K562 (cell line): ENCODE results near the gene CRYBA1. TPM values are rescaled to one million over a fixed set of nuclear protein-coding genes. Genes with fewer than 3 reads are reported as not detected.

Source experiments
- BRD9 ChIP-seq: fragments of 450-650 bp; IDR thresholded peaks from 2 replicates; pipeline ENCODE4 v1.6.1; 2018; ENCODE audit warnings: low read depth; ENCODE audit not compliant: partially characterized antibody
- CEBPB ChIP-seq: fragments of 450-650 bp; IDR thresholded peaks from 2 replicates; pipeline ENCODE4 v1.6.1; 2016; ENCODE audit warnings: missing genetic modification characterization, missing compliant biosample characterization
- HNRNPK ChIP-seq: fragments of 200-400 bp; formaldehyde crosslinking; IDR thresholded peaks from one replicate; pipeline ENCODE4 v1.6.1; 2018; ENCODE audit warnings: mild to moderate bottlenecking, low read depth, low read length; ENCODE audit not compliant: poor library complexity, severe bottlenecking
- KAT8 ChIP-seq: fragments of 450-650 bp; IDR thresholded peaks from 2 replicates; pipeline ENCODE4 v1.6.1; 2016; ENCODE audit warnings: low read depth, mild to moderate bottlenecking
- NCOA1 ChIP-seq: fragments of 450-650 bp; IDR thresholded peaks from 2 replicates; pipeline ENCODE4 v1.6.1; 2016; ENCODE audit warnings: low read depth
- ZC3H11A ChIP-seq: IDR thresholded peaks from 2 replicates; pipeline ENCODE4 v1.6.1; 2012; ENCODE audit warnings: low read depth, low read length, improper control_type of control experiment
- ZNF408 ChIP-seq: fragments of 250-450 bp; sonication (Bioruptor Pico); IDR thresholded peaks from 2 replicates; pipeline ENCODE4 v1.4.0; 2020; ENCODE audit warnings: low read depth, mild to moderate bottlenecking, moderate library complexity
- ZNF609 ChIP-seq: sonication (generic); formaldehyde crosslinking; IDR thresholded peaks from 2 replicates; pipeline ENCODE4 v1.8.1; 2023; ENCODE audit warnings: missing genetic modification reagents, mild to moderate bottlenecking, borderline replicate concordance
- ZNF764 ChIP-seq: fragments of 250-450 bp; sonication (Bioruptor Pico); IDR thresholded peaks from 2 replicates; pipeline ENCODE4 v1.4.0; 2020; ENCODE audit warnings: low read depth, mild to moderate bottlenecking, moderate library complexity
- polyA plus RNA-seq, 8 experiments: library from polyadenylated mRNA; depleted of rRNA in 4 of 8; stranded (reverse) in 5 of 8; unstranded in 3 of 8; fragments of >200 nt; fragmentation: Nextera tagmentation in 2 of 8; fragmentation: Illumina TruSeq in 1 of 8; extraction: Ambion mirVana in 2 of 8; extraction: Trizol in 1 of 8; gene quantifications; 2 replicates each; pipeline versions ENCODE4 v1.2.1 to v1.2.3, GENCODE V29; 2011 to 2014; ENCODE audit warnings: inconsistent platforms in 1 of 8, missing spikeins in 1 of 8
- total RNA-seq, 7 experiments: library from RNA; depleted of rRNA in 6 of 7; stranded (reverse); fragments of >200 nt in 6 of 7; fragmentation: Illumina TruSeq in 2 of 7; extraction: Trizol in 2 of 7; gene quantifications; 2 replicates each; pipeline versions ENCODE4 v1.2.1 to v1.2.3, GENCODE V29; 2011 to 2021; ENCODE audit warnings: low replicate concordance in 1 of 7
- TF ChIP-seq, protein P1 (sequence below): fragments of 450-650 bp; IDR thresholded peaks from 2 replicates; pipeline ENCODE4 v1.6.1; 2017; ENCODE audit warnings: antibody characterized with exemption
- TF ChIP-seq, protein P2 (sequence below), 2 experiments: fragments of 450-650 bp in 1 of 2; sonication (generic) in 1 of 2; formaldehyde crosslinking in 1 of 2; IDR thresholded peaks in 1 of 2; conservative IDR thresholded peaks in 1 of 2; 2 replicates each; pipeline versions ENCODE4 v1.6.1 to v1.8.1; 2016 to 2023; ENCODE audit warnings: mild to moderate bottlenecking in 2 of 2, moderate library complexity in 2 of 2, inconsistent platforms in 1 of 2, missing genetic modification reagents in 1 of 2
- TF ChIP-seq, protein P3 (sequence below): fragments of 250-450 bp; sonication (Bioruptor Pico); IDR thresholded peaks from 2 replicates; pipeline ENCODE4 v1.4.0; 2020

Gene CRYBA1
- total and polyA plus RNA-seq, 9 of the 15 experiments (the other 6 are each of a cell fraction or from before 2014, with no cell fraction given) = not detected

GRCh38 chr17:29240968-29241963 is 5.4 kb upstream of the CRYBA1 start (continued):
- TF ChIP-seq ZNF609 (CRISPR knock-in tag) (no peak), CEBPB (peak; percentile 85), ZNF408 (CRISPR knock-in tag) (no peak), ZC3H11A (no peak), ZNF764 (CRISPR knock-in tag) (no peak), NCOA1 (no peak), BRD9 (no peak), KAT8 (no peak), HNRNPK (no peak)
- TF ChIP-seq, protein P1, sequence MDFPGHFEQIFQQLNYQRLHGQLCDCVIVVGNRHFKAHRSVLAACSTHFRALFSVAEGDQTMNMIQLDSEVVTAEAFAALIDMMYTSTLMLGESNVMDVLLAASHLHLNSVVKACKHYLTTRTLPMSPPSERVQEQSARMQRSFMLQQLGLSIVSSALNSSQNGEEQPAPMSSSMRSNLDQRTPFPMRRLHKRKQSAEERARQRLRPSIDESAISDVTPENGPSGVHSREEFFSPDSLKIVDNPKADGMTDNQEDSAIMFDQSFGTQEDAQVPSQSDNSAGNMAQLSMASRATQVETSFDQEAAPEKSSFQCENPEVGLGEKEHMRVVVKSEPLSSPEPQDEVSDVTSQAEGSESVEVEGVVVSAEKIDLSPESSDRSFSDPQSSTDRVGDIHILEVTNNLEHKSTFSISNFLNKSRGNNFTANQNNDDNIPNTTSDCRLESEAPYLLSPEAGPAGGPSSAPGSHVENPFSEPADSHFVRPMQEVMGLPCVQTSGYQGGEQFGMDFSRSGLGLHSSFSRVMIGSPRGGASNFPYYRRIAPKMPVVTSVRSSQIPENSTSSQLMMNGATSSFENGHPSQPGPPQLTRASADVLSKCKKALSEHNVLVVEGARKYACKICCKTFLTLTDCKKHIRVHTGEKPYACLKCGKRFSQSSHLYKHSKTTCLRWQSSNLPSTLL = no peak
- TF ChIP-seq, protein P2, sequence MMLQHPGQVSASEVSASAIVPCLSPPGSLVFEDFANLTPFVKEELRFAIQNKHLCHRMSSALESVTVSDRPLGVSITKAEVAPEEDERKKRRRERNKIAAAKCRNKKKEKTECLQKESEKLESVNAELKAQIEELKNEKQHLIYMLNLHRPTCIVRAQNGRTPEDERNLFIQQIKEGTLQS (IDR thresholded peaks at IDR 0.05) = peak; percentile 29; the same call in 1 of the 2 replicates
- TF ChIP-seq, protein P2 (CRISPR knock-in tag; conservative IDR thresholded peaks at IDR 0.05) = no peak
- TF ChIP-seq, protein P3, sequence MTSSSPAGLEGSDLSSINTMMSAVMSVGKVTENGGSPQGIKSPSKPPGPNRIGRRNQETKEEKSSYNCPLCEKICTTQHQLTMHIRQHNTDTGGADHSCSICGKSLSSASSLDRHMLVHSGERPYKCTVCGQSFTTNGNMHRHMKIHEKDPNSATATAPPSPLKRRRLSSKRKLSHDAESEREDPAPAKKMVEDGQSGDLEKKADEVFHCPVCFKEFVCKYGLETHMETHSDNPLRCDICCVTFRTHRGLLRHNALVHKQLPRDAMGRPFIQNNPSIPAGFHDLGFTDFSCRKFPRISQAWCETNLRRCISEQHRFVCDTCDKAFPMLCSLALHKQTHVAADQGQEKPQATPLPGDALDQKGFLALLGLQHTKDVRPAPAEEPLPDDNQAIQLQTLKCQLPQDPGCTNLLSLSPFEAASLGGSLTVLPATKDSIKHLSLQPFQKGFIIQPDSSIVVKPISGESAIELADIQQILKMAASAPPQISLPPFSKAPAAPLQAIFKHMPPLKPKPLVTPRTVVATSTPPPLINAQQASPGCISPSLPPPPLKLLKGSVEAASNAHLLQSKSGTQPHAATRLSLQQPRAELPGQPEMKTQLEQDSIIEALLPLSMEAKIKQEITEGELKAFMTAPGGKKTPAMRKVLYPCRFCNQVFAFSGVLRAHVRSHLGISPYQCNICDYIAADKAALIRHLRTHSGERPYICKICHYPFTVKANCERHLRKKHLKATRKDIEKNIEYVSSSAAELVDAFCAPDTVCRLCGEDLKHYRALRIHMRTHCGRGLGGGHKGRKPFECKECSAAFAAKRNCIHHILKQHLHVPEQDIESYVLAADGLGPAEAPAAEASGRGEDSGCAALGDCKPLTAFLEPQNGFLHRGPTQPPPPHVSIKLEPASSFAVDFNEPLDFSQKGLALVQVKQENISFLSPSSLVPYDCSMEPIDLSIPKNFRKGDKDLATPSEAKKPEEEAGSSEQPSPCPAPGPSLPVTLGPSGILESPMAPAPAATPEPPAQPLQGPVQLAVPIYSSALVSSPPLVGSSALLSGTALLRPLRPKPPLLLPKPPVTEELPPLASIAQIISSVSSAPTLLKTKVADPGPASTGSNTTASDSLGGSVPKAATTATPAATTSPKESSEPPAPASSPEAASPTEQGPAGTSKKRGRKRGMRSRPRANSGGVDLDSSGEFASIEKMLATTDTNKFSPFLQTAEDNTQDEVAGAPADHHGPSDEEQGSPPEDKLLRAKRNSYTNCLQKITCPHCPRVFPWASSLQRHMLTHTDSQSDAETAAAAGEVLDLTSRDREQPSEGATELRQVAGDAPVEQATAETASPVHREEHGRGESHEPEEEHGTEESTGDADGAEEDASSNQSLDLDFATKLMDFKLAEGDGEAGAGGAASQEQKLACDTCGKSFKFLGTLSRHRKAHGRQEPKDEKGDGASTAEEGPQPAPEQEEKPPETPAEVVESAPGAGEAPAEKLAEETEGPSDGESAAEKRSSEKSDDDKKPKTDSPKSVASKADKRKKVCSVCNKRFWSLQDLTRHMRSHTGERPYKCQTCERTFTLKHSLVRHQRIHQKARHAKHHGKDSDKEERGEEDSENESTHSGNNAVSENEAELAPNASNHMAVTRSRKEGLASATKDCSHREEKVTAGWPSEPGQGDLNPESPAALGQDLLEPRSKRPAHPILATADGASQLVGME (CRISPR knock-in tag) = no peak
